HEK293 (cell line): ENCODE measurements around the gene PER1.

Experiments used
- BCL11B ChIP-seq: fragments of 450-650 bp; formaldehyde crosslinking; IDR thresholded peaks from 2 replicates; pipeline ENCODE4 v1.5.1; 2016; ENCODE audit warnings: low read depth, missing biosample characterization, missing genetic modification characterization
- KLF9 ChIP-seq: fragments of 450-650 bp; formaldehyde crosslinking; IDR thresholded peaks from 2 replicates; pipeline ENCODE4 v1.5.1; 2016; ENCODE audit warnings: missing biosample characterization, missing genetic modification characterization, low read depth
- SCRT1 ChIP-seq: fragments of 450-650 bp; formaldehyde crosslinking; IDR thresholded peaks from 2 replicates; pipeline ENCODE4 v1.5.1; 2016; ENCODE audit warnings: missing biosample characterization, missing genetic modification characterization, borderline replicate concordance
- YY2 ChIP-seq: fragments of 450-650 bp; formaldehyde crosslinking; IDR thresholded peaks from 2 replicates; pipeline ENCODE4 v1.5.1; 2016; ENCODE audit warnings: missing biosample characterization, missing genetic modification characterization
- ZBTB20 ChIP-seq: fragments of 450-650 bp; formaldehyde crosslinking; IDR thresholded peaks from 2 replicates; pipeline ENCODE4 v1.5.1; 2016; ENCODE audit warnings: missing biosample characterization, missing genetic modification characterization
- ZFP3 ChIP-seq: fragments of 450-650 bp; formaldehyde crosslinking; IDR thresholded peaks from 2 replicates; pipeline ENCODE4 v1.5.1; 2016; ENCODE audit warnings: low read depth, missing biosample characterization, missing genetic modification characterization
- ZNF112 ChIP-seq: fragments of 450-650 bp; formaldehyde crosslinking; IDR thresholded peaks from 2 replicates; pipeline ENCODE4 v1.5.0; 2017; ENCODE audit warnings: missing biosample characterization, missing genetic modification characterization
- ZNF121 ChIP-seq: fragments of 450-650 bp; formaldehyde crosslinking; IDR thresholded peaks from 2 replicates; pipeline ENCODE4 v1.5.1; 2016; ENCODE audit warnings: missing biosample characterization, missing genetic modification characterization
- ZNF140 ChIP-seq: fragments of 450-650 bp; formaldehyde crosslinking; IDR thresholded peaks from 2 replicates; pipeline ENCODE4 v1.5.1; 2016; ENCODE audit warnings: missing biosample characterization, missing genetic modification characterization
- ZNF214 ChIP-seq: fragments of 450-650 bp; formaldehyde crosslinking; IDR thresholded peaks from 2 replicates; pipeline ENCODE4 v1.5.1; 2017; ENCODE audit warnings: missing biosample characterization, mild to moderate bottlenecking, missing genetic modification characterization, borderline replicate concordance
- ZNF223 ChIP-seq: fragments of 450-650 bp; formaldehyde crosslinking; IDR thresholded peaks from 2 replicates; pipeline ENCODE4 v1.5.1; 2016; ENCODE audit warnings: missing biosample characterization, missing genetic modification characterization
- ZNF239 ChIP-seq: fragments of 450-650 bp; formaldehyde crosslinking; IDR thresholded peaks from 2 replicates; pipeline ENCODE4 v1.5.1; 2016; ENCODE audit warnings: missing biosample characterization, missing genetic modification characterization
- ZNF292 ChIP-seq: fragments of 450-650 bp; formaldehyde crosslinking; IDR thresholded peaks from 2 replicates; pipeline ENCODE4 v1.5.1; 2016; ENCODE audit warnings: low read depth, missing biosample characterization, missing genetic modification characterization, borderline replicate concordance
- ZNF324 ChIP-seq: fragments of 450-650 bp; formaldehyde crosslinking; IDR thresholded peaks from 2 replicates; pipeline ENCODE4 v1.5.1; 2016; ENCODE audit warnings: missing biosample characterization, missing genetic modification characterization
- ZNF335 ChIP-seq: fragments of 450-650 bp; formaldehyde crosslinking; conservative IDR thresholded peaks from 2 replicates; pipeline ENCODE4 v1.5.1; 2016; ENCODE audit warnings: missing biosample characterization, missing genetic modification characterization
- ZNF350 ChIP-seq: fragments of 450-650 bp; formaldehyde crosslinking; IDR thresholded peaks from 2 replicates; pipeline ENCODE4 v1.5.0; 2017; ENCODE audit warnings: missing biosample characterization, mild to moderate bottlenecking, missing genetic modification characterization
- ZNF366 ChIP-seq: fragments of 450-650 bp; formaldehyde crosslinking; conservative IDR thresholded peaks from 2 replicates; pipeline ENCODE4 v1.5.1; 2016; ENCODE audit warnings: missing biosample characterization, missing genetic modification characterization
- ZNF37A ChIP-seq: fragments of 450-650 bp; IDR thresholded peaks from 2 replicates; pipeline ENCODE4 v1.5.1; 2018; ENCODE audit warnings: missing biosample characterization, missing genetic modification characterization
- ZNF433 ChIP-seq: fragments of 450-650 bp; formaldehyde crosslinking; IDR thresholded peaks from 2 replicates; pipeline ENCODE4 v1.5.1; 2016; ENCODE audit warnings: missing biosample characterization, missing genetic modification characterization, low read depth
- ZNF48 ChIP-seq: fragments of 450-650 bp; formaldehyde crosslinking; IDR thresholded peaks from 2 replicates; pipeline ENCODE4 v1.5.1; 2016; ENCODE audit warnings: missing biosample characterization, missing genetic modification characterization
- ZNF510 ChIP-seq: fragments of 450-650 bp; formaldehyde crosslinking; IDR thresholded peaks from 2 replicates; pipeline ENCODE4 v1.5.1; 2018; ENCODE audit warnings: mild to moderate bottlenecking, missing genetic modification characterization, missing biosample characterization; ENCODE audit not compliant: insufficient replicate concordance
- ZNF514 ChIP-seq: fragments of 450-650 bp; formaldehyde crosslinking; IDR thresholded peaks from 2 replicates; pipeline ENCODE4 v1.5.1; 2016; ENCODE audit warnings: missing biosample characterization, missing genetic modification characterization
- ZNF555 ChIP-seq: fragments of 450-650 bp; formaldehyde crosslinking; conservative IDR thresholded peaks from 2 replicates; pipeline ENCODE4 v1.5.1; 2017; ENCODE audit warnings: missing biosample characterization, mild to moderate bottlenecking, missing genetic modification characterization, inconsistent platforms
- ZNF558 ChIP-seq: fragments of 450-650 bp; formaldehyde crosslinking; IDR thresholded peaks from 2 replicates; pipeline ENCODE4 v1.5.1; 2016; ENCODE audit warnings: missing biosample characterization, missing genetic modification characterization
- ZNF571 ChIP-seq: fragments of 450-650 bp; formaldehyde crosslinking; IDR thresholded peaks from 2 replicates; pipeline ENCODE4 v1.5.0; 2017; ENCODE audit warnings: missing biosample characterization, missing genetic modification characterization
- ZNF580 ChIP-seq: fragments of 450-650 bp; formaldehyde crosslinking; IDR thresholded peaks from 2 replicates; pipeline ENCODE4 v1.5.1; 2016; ENCODE audit warnings: missing biosample characterization, missing genetic modification characterization
- ZNF596 ChIP-seq: fragments of 450-650 bp; IDR thresholded peaks from 2 replicates; pipeline ENCODE4 v1.5.0; 2018; ENCODE audit warnings: missing biosample characterization, mild to moderate bottlenecking, missing genetic modification characterization, moderate library complexity
- ZNF791 ChIP-seq: fragments of 450-650 bp; formaldehyde crosslinking; IDR thresholded peaks from 2 replicates; pipeline ENCODE4 v1.5.1; 2016; ENCODE audit warnings: missing biosample characterization, missing genetic modification characterization
- ZSCAN5A ChIP-seq: fragments of 450-650 bp; formaldehyde crosslinking; IDR thresholded peaks from 2 replicates; pipeline ENCODE4 v1.5.1; 2016; ENCODE audit warnings: missing biosample characterization, missing genetic modification characterization
- TF ChIP-seq, protein P1 (sequence below): fragments of 450-650 bp; formaldehyde crosslinking; IDR thresholded peaks from 2 replicates; pipeline ENCODE4 v1.5.1; 2016; ENCODE audit warnings: missing biosample characterization, missing genetic modification characterization, low read depth
- TF ChIP-seq, protein P2 (sequence below): fragments of 450-650 bp; formaldehyde crosslinking; IDR thresholded peaks from 2 replicates; pipeline ENCODE4 v1.5.1; 2016; ENCODE audit warnings: missing biosample characterization, missing genetic modification characterization
- TF ChIP-seq, protein P3 (sequence below): fragments of 450-650 bp; formaldehyde crosslinking; IDR thresholded peaks from 2 replicates; pipeline ENCODE4 v1.5.1; 2016; ENCODE audit warnings: missing biosample characterization, missing genetic modification characterization
- TF ChIP-seq, protein P4 (sequence below): fragments of 450-650 bp; formaldehyde crosslinking; IDR thresholded peaks from 2 replicates; pipeline ENCODE4 v1.5.1; 2016; ENCODE audit warnings: missing biosample characterization, missing genetic modification characterization

PER1 gene

GRCh38 chr17:8153957-8154607 is 1.9 kb upstream of the PER1 start (continued):
- TF ChIP-seq ZNF558 (tag by site-specific recombination) (0 out of 2 replicates have a peak, but pooled peaks have one; percentile 5), ZNF596 (tag by site-specific recombination) (no peak), ZNF580 (peak; percentile 56), ZNF37A (tag by site-specific recombination) (no peak), ZNF555 (tag by site-specific recombination) (no peak), ZSCAN5A (tag by site-specific recombination) (no peak), ZNF239 (tag by site-specific recombination) (no peak), SCRT1 (tag by site-specific recombination) (no peak), ZNF791 (tag by site-specific recombination) (no peak), ZNF510 (tag by site-specific recombination) (no peak), ZNF350 (no peak), ZNF121 (tag by site-specific recombination) (no peak), ZNF48 (no peak), ZNF571 (tag by site-specific recombination) (no peak), ZFP3 (tag by site-specific recombination) (no peak), BCL11B (tag by site-specific recombination) (no peak), ZNF335 (tag by site-specific recombination) (peak; percentile 11; the same call in 1 of the 2 replicates), ZBTB20 (tag by site-specific recombination) (peak; percentile 18; the same call in 1 of the 2 replicates), ZNF112 (tag by site-specific recombination) (no peak), KLF9 (peak; percentile 97), ZNF366 (tag by site-specific recombination) (peak; percentile 71), ZNF223 (tag by site-specific recombination) (0 out of 2 replicates have a peak, but pooled peaks have one; percentile 48), ZNF140 (tag by site-specific recombination) (no peak), ZNF324 (no peak; the same call in none of the 2 replicates), ZNF433 (no peak), ZNF214 (tag by site-specific recombination) (no peak), ZNF292 (tag by site-specific recombination) (no peak), ZNF514 (tag by site-specific recombination) (no peak), YY2 (tag by site-specific recombination) (no peak)
- TF ChIP-seq, protein P1, sequence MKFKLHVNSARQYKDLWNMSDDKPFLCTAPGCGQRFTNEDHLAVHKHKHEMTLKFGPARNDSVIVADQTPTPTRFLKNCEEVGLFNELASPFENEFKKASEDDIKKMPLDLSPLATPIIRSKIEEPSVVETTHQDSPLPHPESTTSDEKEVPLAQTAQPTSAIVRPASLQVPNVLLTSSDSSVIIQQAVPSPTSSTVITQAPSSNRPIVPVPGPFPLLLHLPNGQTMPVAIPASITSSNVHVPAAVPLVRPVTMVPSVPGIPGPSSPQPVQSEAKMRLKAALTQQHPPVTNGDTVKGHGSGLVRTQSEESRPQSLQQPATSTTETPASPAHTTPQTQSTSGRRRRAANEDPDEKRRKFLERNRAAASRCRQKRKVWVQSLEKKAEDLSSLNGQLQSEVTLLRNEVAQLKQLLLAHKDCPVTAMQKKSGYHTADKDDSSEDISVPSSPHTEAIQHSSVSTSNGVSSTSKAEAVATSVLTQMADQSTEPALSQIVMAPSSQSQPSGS (tag by site-specific recombination) = peak; percentile 76
- TF ChIP-seq, protein P2, sequence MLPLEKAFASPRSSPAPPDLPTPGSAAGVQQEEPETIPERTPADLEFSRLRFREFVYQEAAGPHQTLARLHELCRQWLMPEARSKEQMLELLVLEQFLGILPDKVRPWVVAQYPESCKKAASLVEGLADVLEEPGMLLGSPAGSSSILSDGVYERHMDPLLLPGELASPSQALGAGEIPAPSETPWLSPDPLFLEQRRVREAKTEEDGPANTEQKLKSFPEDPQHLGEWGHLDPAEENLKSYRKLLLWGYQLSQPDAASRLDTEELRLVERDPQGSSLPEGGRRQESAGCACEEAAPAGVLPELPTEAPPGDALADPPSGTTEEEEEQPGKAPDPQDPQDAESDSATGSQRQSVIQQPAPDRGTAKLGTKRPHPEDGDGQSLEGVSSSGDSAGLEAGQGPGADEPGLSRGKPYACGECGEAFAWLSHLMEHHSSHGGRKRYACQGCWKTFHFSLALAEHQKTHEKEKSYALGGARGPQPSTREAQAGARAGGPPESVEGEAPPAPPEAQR = no peak
- TF ChIP-seq, protein P3, sequence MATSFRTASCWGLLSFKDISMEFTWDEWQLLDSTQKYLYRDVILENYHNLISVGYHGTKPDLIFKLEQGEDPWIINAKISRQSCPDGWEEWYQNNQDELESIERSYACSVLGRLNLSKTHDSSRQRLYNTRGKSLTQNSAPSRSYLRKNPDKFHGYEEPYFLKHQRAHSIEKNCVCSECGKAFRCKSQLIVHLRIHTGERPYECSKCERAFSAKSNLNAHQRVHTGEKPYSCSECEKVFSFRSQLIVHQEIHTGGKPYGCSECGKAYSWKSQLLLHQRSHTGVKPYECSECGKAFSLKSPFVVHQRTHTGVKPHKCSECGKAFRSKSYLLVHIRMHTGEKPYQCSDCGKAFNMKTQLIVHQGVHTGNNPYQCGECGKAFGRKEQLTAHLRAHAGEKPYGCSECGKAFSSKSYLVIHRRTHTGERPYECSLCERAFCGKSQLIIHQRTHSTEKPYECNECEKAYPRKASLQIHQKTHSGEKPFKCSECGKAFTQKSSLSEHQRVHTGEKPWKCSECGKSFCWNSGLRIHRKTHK (tag by site-specific recombination) = no peak
- TF ChIP-seq, protein P4, sequence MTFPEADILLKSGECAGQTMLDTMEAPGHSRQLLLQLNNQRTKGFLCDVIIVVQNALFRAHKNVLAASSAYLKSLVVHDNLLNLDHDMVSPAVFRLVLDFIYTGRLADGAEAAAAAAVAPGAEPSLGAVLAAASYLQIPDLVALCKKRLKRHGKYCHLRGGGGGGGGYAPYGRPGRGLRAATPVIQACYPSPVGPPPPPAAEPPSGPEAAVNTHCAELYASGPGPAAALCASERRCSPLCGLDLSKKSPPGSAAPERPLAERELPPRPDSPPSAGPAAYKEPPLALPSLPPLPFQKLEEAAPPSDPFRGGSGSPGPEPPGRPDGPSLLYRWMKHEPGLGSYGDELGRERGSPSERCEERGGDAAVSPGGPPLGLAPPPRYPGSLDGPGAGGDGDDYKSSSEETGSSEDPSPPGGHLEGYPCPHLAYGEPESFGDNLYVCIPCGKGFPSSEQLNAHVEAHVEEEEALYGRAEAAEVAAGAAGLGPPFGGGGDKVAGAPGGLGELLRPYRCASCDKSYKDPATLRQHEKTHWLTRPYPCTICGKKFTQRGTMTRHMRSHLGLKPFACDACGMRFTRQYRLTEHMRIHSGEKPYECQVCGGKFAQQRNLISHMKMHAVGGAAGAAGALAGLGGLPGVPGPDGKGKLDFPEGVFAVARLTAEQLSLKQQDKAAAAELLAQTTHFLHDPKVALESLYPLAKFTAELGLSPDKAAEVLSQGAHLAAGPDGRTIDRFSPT (tag by site-specific recombination) = peak; percentile 96
